Measurements from ENCODE around the gene ZNF160.

- TF ChIP-seq CTCF (IDR thresholded peaks at IDR 0.05), result no peak
- TF ChIP-seq POLR2A (IDR thresholded peaks at IDR 0.05), result no peak
These were observed 28.5 kb upstream of the ZNF160 start for GRCh38 chr19:53131727-53132126.

All from upper lobe of left lung (tissue), 4 donors.